CD14-positive monocyte (primary cell): ENCODE data around the gene WWOX. TPM values are rescaled to one million over a fixed set of nuclear protein-coding genes. Genes with fewer than 3 reads are reported as not detected.

Experiments
- DNase-seq, 3 donors: peaks; one replicate each; pipeline ENCODE4 v3.0.0-alpha.2; 2011 to 2022
- H2AFZ ChIP-seq: 2 replicates; pipeline ENCODE4 v1.6.0; 2012; ENCODE audit warnings: mild to moderate bottlenecking, low read depth, low read length, inconsistent platforms; ENCODE audit not compliant: insufficient read depth, poor library complexity, severe bottlenecking
- H3K27ac ChIP-seq, 2 donors: 1 replicate in 1 of 2; 2 replicates in 1 of 2; pipeline ENCODE4 v1.5.1; 2012 to 2013; ENCODE audit warnings: low read length in 2 of 2, control low read depth in 1 of 2, inconsistent platforms in 1 of 2, low read depth in 1 of 2, mild to moderate bottlenecking in 1 of 2
- H3K27me3 ChIP-seq, 2 donors: one replicate each; pipeline versions ENCODE4 v1.6.0 to v1.6.1; 2011 to 2013; ENCODE audit warnings: low read length in 2 of 2; ENCODE audit not compliant: control insufficient read depth in 2 of 2, insufficient read depth in 2 of 2
- H3K36me3 ChIP-seq, 2 donors: replicated peaks in 1 of 2; 1 replicate in 1 of 2; 2 replicates in 1 of 2; pipeline versions ENCODE4 v1.5.1 to v1.6.1; 2012 to 2013; ENCODE audit warnings: low read length in 2 of 2, control low read depth in 1 of 2, inconsistent platforms in 1 of 2, mild to moderate bottlenecking in 1 of 2; ENCODE audit not compliant: insufficient read depth in 2 of 2, control insufficient read depth in 1 of 2
- H3K4me1 ChIP-seq, 2 donors: 1 replicate in 1 of 2; 2 replicates in 1 of 2; pipeline versions ENCODE4 v1.5.1 to v1.6.1; 2012 to 2013; ENCODE audit warnings: low read length in 2 of 2, control low read depth in 1 of 2, inconsistent platforms in 1 of 2, mild to moderate bottlenecking in 1 of 2, moderate library complexity in 1 of 2; ENCODE audit not compliant: insufficient read depth in 2 of 2, control insufficient read depth in 1 of 2
- H3K4me2 ChIP-seq: replicated peaks from 2 replicates; pipeline ENCODE3; 2012; ENCODE audit warnings: low read length, moderate library complexity, mild to moderate bottlenecking; ENCODE audit not compliant: poor library complexity, severe bottlenecking; ENCODE audit errors: extremely low read depth
- H3K4me3 ChIP-seq, 3 experiments: fragments of 200-600 bp in 1 of 3; sonication (generic) in 1 of 3; replicated peaks in 1 of 3; 1 replicate in 2 of 3; 2 replicates in 1 of 3; pipeline ENCODE4 v1.5.1; 2011 to 2013; ENCODE audit warnings: low read length in 3 of 3, mild to moderate bottlenecking in 3 of 3, control low read depth in 2 of 3, low read depth in 2 of 3, inconsistent platforms in 1 of 3, moderate library complexity in 1 of 3
- H3K79me2 ChIP-seq: 2 replicates; pipeline ENCODE4 v1.6.0; 2012; ENCODE audit warnings: mild to moderate bottlenecking, control low read depth, inconsistent platforms, low read length, moderate library complexity; ENCODE audit not compliant: insufficient read depth
- H3K9ac ChIP-seq: 2 replicates; pipeline ENCODE4 v1.6.0; 2017; ENCODE audit warnings: low read length, mild to moderate bottlenecking; ENCODE audit not compliant: insufficient read depth, poor library complexity, severe bottlenecking
- H3K9me3 ChIP-seq, 2 donors: replicated peaks in 1 of 2; 1 replicate in 1 of 2; 2 replicates in 1 of 2; pipeline versions ENCODE4 v1.5.1 to v1.6.1; 2012 to 2013; ENCODE audit warnings: low read length in 2 of 2, control low read depth in 1 of 2; ENCODE audit not compliant: control insufficient read depth in 1 of 2, insufficient read depth in 1 of 2
- H4K20me1 ChIP-seq: 2 replicates; pipeline ENCODE4 v1.6.0; 2012; ENCODE audit warnings: mild to moderate bottlenecking, low read length, control low read depth, moderate library complexity; ENCODE audit not compliant: insufficient read depth
- H3K27ac Mint-ChIP-seq, 7 donors: one replicate each; pipeline ENCODE4 v1.8.0; 2020; ENCODE audit warnings: mild to moderate bottlenecking in 7 of 7, mixed read lengths in 7 of 7, moderate library complexity in 6 of 7, inconsistent platforms in 2 of 7
- H3K27me3 Mint-ChIP-seq, 3 donors: one replicate each; pipeline ENCODE4 v1.8.0; 2021 to 2022; ENCODE audit warnings: low read depth in 3 of 3, mild to moderate bottlenecking in 3 of 3, mixed read lengths in 3 of 3, moderate library complexity in 3 of 3, inconsistent platforms in 1 of 3
- H3K36me3 Mint-ChIP-seq, 2 donors: one replicate each; pipeline ENCODE4 v1.8.0; 2020; ENCODE audit warnings: mixed read lengths in 2 of 2, inconsistent platforms in 1 of 2, mild to moderate bottlenecking in 1 of 2
- H3K4me1 Mint-ChIP-seq: one replicate; pipeline ENCODE4 v1.8.0; 2020; ENCODE audit warnings: mild to moderate bottlenecking, mixed read lengths
- H3K4me3 Mint-ChIP-seq, 2 donors: one replicate each; pipeline ENCODE4 v1.8.0; 2020; ENCODE audit warnings: mild to moderate bottlenecking in 2 of 2, mixed read lengths in 2 of 2, moderate library complexity in 1 of 2
- H3K9me3 Mint-ChIP-seq, 7 donors: one replicate each; pipeline ENCODE4 v1.8.0; 2020 to 2022; ENCODE audit warnings: mixed read lengths in 7 of 7, mild to moderate bottlenecking in 6 of 7, moderate library complexity in 6 of 7, inconsistent platforms in 2 of 7
- WGBS: methylation state at CpG from one replicate; pipeline ENCODE4 v1.1.5; 2013; ENCODE audit warnings: missing lambda C conversion rate; ENCODE audit not compliant: insufficient coverage; 5-methylcytosine and 5-hydroxymethylcytosine counted together
- intact Hi-C, 2 donors: fragments of 100-400 bp; cut with micrococcal nuclease; formaldehyde crosslinking; loops; one replicate each; pipeline versions ENCODE4 v1.15.0 to v1.15.1; 2023
- polyA plus RNA-seq, 3 donors: library from polyadenylated mRNA; depleted of rRNA in 1 of 3; unstranded in 2 of 3; stranded (reverse) in 1 of 3; fragments of 300-500 nt in 2 of 3; fragments of >200 nt in 1 of 3; fragmentation: Illumina TruSeq in 2 of 3; gene quantifications; 1 replicate in 2 of 3; 2 replicates in 1 of 3; pipeline ENCODE4 v1.2.3, GENCODE V29; 2012 to 2021
- TF ChIP-seq, protein P1 (sequence below): fragments of 200-600 bp; IDR thresholded peaks from one replicate; pipeline ENCODE4 v1.8.0; 2022; ENCODE audit warnings: antibody characterized with exemption, mild to moderate bottlenecking

WWOX gene
- polyA plus RNA-seq, 3 donors = 4.0 to 7.0 (median 6.3) TPM

DNA sequence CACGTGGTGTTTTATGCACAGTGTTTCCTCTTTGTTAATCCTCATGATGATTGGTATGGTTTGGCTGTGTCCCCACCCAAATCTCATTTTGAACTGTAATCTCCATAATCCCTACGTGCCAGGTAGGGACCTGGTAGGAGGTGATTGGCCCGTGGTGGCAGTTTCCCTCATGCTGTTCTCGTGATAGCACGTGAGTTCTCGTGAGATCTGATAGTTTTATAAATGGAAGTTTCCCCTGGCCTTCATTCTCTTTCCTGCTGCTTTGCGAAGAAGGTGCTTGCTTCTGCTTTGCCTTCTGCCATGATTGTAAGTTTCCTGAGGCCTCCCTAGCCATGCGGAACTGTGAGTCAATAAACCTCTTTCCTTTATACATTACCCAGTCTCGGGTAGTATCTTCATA lies 115.8 kb downstream of the WWOX start:
- H3K36me3 Mint-ChIP-seq = no peaks in the 10 kb centered on the region
- H3K9me3 ChIP-seq = no peaks in the 10 kb centered on the region
- no peaks in the 10 kb centered on the region for H3K27me3 ChIP-seq
- H3K9me3 Mint-ChIP-seq = peaks cover 0 to 8% (median 0%) of the 10 kb centered on the region in 7 donors
- no peak overlapping the region for H3K4me2 ChIP-seq
- no peaks in the 10 kb centered on the region for H3K4me1 Mint-ChIP-seq
- no peaks in the 10 kb centered on the region for H3K36me3 ChIP-seq
- H4K20me1 ChIP-seq = no peaks in the 10 kb centered on the region
- no peaks in the 10 kb centered on the region for H3K79me2 ChIP-seq
- no peaks in the 10 kb centered on the region for H3K4me1 ChIP-seq
- TF ChIP-seq, protein P1, sequence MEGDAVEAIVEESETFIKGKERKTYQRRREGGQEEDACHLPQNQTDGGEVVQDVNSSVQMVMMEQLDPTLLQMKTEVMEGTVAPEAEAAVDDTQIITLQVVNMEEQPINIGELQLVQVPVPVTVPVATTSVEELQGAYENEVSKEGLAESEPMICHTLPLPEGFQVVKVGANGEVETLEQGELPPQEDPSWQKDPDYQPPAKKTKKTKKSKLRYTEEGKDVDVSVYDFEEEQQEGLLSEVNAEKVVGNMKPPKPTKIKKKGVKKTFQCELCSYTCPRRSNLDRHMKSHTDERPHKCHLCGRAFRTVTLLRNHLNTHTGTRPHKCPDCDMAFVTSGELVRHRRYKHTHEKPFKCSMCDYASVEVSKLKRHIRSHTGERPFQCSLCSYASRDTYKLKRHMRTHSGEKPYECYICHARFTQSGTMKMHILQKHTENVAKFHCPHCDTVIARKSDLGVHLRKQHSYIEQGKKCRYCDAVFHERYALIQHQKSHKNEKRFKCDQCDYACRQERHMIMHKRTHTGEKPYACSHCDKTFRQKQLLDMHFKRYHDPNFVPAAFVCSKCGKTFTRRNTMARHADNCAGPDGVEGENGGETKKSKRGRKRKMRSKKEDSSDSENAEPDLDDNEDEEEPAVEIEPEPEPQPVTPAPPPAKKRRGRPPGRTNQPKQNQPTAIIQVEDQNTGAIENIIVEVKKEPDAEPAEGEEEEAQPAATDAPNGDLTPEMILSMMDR = no peak
- 97% methylated on average over 6 of the region's 9 CpGs for WGBS
- no peak overlapping the region for H3K4me3 ChIP-seq
- no peak for DNase-seq
- no peak overlapping the region for H3K4me3 Mint-ChIP-seq
- H2AFZ ChIP-seq = no peak overlapping the region
- H3K27ac Mint-ChIP-seq = no peak overlapping the region
- H3K27ac ChIP-seq = no peak overlapping the region
- intact Hi-C loops = no loop called here
- H3K9ac ChIP-seq = no peak overlapping the region
- no peaks in the 10 kb centered on the region for H3K27me3 Mint-ChIP-seq

DNA sequence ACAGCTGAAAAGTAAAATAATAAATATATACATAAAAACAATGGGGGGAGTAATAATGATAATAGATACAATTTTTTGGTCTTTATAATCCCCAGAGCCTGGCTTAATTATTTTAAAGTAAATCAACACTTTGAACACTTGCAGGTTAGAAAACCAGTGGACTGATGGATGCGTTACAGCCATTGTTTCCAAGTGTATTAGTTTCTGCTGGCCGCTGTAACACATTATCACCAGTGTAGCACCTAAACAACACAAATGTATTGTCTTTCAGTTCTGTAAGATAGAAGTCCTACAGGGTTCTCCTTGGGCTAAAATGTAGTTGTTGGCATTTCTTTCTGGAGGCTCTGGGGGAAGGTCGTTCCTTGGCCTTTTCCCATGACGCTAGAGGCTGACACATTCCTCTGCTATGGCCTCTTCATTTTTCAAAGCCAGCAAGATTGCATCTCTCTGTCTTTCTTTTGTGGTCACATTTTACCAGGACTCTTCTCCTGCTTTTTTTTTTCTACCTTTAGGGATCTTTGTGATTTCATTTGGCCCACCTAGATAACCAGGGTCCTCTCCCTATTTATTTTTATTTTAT lies 116.8 kb downstream of the WWOX start:
- DNase-seq = no peak
- H3K4me2 ChIP-seq = no peak overlapping the region
- no CpG with 5 or more reads among the region's 4 CpGs for WGBS
- Mint-ChIP-seq H3K4me1 (no peaks in the 10 kb centered on the region), H3K36me3 (no peaks in the 10 kb centered on the region), H3K9me3 (peaks cover 0 to 8% (median 0%) of the 10 kb centered on the region in 7 donors), H3K27ac (no peak overlapping the region), H3K4me3 (no peak overlapping the region), H3K27me3 (no peaks in the 10 kb centered on the region)
- H3K36me3 ChIP-seq = no peaks in the 10 kb centered on the region
- intact Hi-C loops = no loop called here
- H3K4me1 ChIP-seq = no peaks in the 10 kb centered on the region
- no peak overlapping the region for H3K9ac ChIP-seq
- H3K79me2 ChIP-seq = no peaks in the 10 kb centered on the region
- no peaks in the 10 kb centered on the region for H3K9me3 ChIP-seq
- H2AFZ ChIP-seq = no peak overlapping the region
- TF ChIP-seq, protein P1 = no peak
- no peak overlapping the region for H3K27ac ChIP-seq
- H3K27me3 ChIP-seq = no peaks in the 10 kb centered on the region
- H4K20me1 ChIP-seq = no peaks in the 10 kb centered on the region
- H3K4me3 ChIP-seq = no peak overlapping the region
